Activated naive CD4-positive, alpha-beta T cell treated with anti-CD3 and anti-CD28 coated beads for 36 hours (primary cell): ENCODE data around the gene PIK3R1. TPM values are rescaled to one million over a fixed set of nuclear protein-coding genes. Genes with fewer than 3 reads are reported as not detected.

Source experiments
- CTCF ChIA-PET: fragments of 350-600 bp; sonication (Branson Sonifier 250); formaldehyde crosslinking; loops from one replicate; lab custom pipeline; 2021; ENCODE audit warnings: antibody characterized with exemption; lab: Charles Lee
- DNase-seq: peaks from one replicate; pipeline ENCODE4 v3.0.0-alpha.2; 2020
- H3K27ac Mint-ChIP-seq: one replicate; pipeline ENCODE4 v1.8.0; 2021; ENCODE audit warnings: mild to moderate bottlenecking, mixed read lengths
- H3K27me3 Mint-ChIP-seq: one replicate; pipeline ENCODE4 v1.8.0; 2021; ENCODE audit warnings: low read depth, mixed read lengths
- H3K36me3 Mint-ChIP-seq: one replicate; pipeline ENCODE4 v1.8.0; 2021; ENCODE audit warnings: low read depth, mixed read lengths
- H3K4me1 Mint-ChIP-seq: one replicate; pipeline ENCODE4 v1.8.0; 2021; ENCODE audit warnings: low read depth, mixed read lengths
- H3K4me3 Mint-ChIP-seq: one replicate; pipeline ENCODE4 v1.8.0; 2021; ENCODE audit warnings: mild to moderate bottlenecking, moderate library complexity, mixed read lengths
- H3K9me3 Mint-ChIP-seq: one replicate; pipeline ENCODE4 v1.8.0; 2021; ENCODE audit warnings: mixed read lengths
- intact Hi-C: fragments of 100-400 bp; cut with micrococcal nuclease; formaldehyde crosslinking; loops from one replicate; pipeline ENCODE4 v1.15.1; 2023
- total RNA-seq, 2 experiments: library from RNA; stranded (reverse); gene quantifications; one replicate each; pipeline ENCODE4 v1.2.3, GENCODE V29; 2021

The PIK3R1 gene
- total RNA-seq, 2 experiments from 2014 or later, result 28.5 to 31.4 TPM

DNA sequence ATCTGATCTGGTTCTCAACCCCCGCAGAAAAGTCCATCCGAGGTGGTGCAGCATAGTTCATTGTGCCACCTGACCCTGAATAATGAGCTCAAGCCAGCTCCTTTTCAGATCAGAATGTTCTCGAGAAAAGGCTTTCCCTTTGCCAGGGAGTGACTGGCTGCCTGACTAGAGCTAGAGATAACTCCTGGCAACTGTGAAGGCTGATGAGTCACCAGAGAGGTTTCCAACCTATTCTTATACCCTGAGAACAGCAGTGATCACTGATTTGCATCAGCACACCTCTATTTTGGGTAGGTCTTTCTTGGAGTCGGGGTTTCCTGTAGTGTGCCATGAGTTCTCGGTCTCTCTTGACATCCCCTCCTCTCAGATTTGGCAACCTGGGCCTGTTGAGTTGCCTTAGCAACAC, 127.9 kb downstream of the PIK3R1 start:
- Mint-ChIP-seq H3K27me3 (no peaks in the 10 kb centered on the region), H3K4me3 (no peak overlapping the region), H3K9me3 (peaks cover 2% of the 10 kb centered on the region)

DNA sequence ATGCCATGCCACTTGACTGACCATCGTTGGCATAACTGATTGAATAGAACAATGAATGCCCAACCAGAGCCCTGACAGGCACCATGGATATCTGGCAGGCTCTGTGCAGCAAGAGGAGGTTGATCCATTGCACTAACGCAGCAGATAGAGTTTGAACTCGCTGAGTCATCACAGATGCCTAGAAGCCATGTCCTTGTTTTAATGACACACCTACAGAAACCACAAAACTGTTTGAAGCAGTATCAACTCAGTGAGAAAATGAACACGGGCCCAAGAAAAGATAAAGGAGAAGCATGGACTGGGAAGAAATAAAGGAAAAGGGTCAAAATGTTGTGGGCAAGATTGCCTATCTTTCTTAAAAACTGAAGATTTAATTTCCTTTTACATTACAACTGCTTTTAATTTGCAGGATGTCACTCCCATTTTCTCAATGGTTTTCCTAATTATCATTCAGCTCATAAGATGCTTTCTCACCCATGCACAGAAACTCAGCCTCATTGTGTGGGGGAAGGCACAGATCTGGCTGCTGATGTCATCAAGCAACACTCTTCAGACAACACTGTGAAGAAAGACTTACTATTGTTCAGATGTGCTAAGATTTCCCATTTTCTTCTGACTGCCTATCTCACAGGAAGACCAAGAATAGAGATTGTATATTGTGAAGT, 129.0 kb downstream of the PIK3R1 start:
- CTCF ChIA-PET, result no interaction called here
- H3K27ac Mint-ChIP-seq, result peak overlapping the region; percentile 34
- no peaks in the 10 kb centered on the region for H3K36me3 Mint-ChIP-seq
- no peak overlapping the region for H3K4me3 Mint-ChIP-seq
- peaks cover 2% of the 10 kb centered on the region for H3K9me3 Mint-ChIP-seq
- DNase-seq, result peak; percentile 52
- peaks cover 25% of the 10 kb centered on the region for H3K4me1 Mint-ChIP-seq
- intact Hi-C loops, result loop anchor here (1.0 to 5.0 kb wide), 4 partner anchors 24 to 58 kb away; no protein-coding TSS in a partner anchor
- H3K27me3 Mint-ChIP-seq, result no peaks in the 10 kb centered on the region

More for the DNA sequence above, 127.9 kb downstream of the PIK3R1 start:
- DNase-seq, result peak; percentile 57
- no peak overlapping the region for H3K27ac Mint-ChIP-seq
- no peaks in the 10 kb centered on the region for H3K36me3 Mint-ChIP-seq
- intact Hi-C loops, result loop anchor here (1.0 to 5.0 kb wide), 4 partner anchors 41 to 121 kb away; no protein-coding TSS in a partner anchor
- peaks cover 25% of the 10 kb centered on the region for H3K4me1 Mint-ChIP-seq
- CTCF ChIA-PET, result interaction anchor here (1.1 kb wide), 1 partner anchor 41 kb away, joined by 4 read pairs; no protein-coding TSS in a partner anchor

DNA sequence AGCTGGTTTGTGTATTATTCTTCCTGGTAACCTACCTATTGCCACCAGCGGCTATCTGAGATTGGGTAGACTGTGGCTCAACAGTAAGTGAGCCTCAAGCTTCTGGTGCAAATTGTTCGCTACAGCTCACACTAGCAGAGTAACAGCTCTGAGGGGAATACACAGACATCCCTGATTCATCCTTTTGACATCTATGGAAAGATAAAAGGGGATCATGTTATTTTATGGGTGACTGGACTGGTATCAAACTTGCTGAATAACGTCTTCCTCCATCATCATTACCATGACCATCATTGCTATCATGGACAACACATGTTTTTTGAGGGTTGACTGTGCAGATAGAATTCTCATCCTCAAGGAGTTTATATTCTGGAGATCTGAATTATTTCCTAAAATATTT, 129.6 kb downstream of the PIK3R1 start:
- Mint-ChIP-seq H3K27ac (peak overlapping the region; percentile 34), H3K4me3 (no peak overlapping the region), H3K4me1 (peaks cover 25% of the 10 kb centered on the region), H3K9me3 (peaks cover 2% of the 10 kb centered on the region), H3K27me3 (no peaks in the 10 kb centered on the region), H3K36me3 (no peaks in the 10 kb centered on the region)
- CTCF ChIA-PET, result no interaction called here
- DNase-seq, result no peak
- intact Hi-C loops, result loop anchor here (2.0 kb wide), 2 partner anchors 24 to 30 kb away; no protein-coding TSS in a partner anchor

DNA sequence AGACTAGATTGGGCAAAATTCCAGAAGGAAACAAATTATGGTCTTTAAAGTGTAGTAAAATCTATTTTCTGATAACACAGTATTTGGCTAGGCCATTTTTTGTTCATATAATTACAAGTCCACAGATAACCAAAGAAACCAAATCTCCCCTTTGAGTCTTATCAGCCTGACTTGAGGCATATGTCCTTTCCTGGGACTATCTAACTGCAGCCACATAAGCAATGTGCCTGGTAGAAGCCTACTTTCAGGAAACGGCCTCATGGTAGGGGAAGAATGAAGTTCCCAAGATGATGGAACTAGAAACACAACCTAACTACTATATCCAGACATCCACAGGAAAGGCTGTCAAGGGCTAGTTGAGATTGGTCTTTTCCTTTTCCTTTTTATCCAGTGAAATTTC, 130.0 kb downstream of the PIK3R1 start:
- no peak for DNase-seq
- Mint-ChIP-seq H3K4me1 (peaks cover 25% of the 10 kb centered on the region), H3K4me3 (no peak overlapping the region), H3K9me3 (peaks cover 2% of the 10 kb centered on the region), H3K27ac (no peak overlapping the region), H3K27me3 (no peaks in the 10 kb centered on the region), H3K36me3 (no peaks in the 10 kb centered on the region)
- CTCF ChIA-PET, result interaction anchor here (0.6 kb wide), 1 partner anchor 546 kb away, joined by 3 read pairs; no protein-coding TSS in a partner anchor
- intact Hi-C loops, result loop anchor here (2.0 kb wide), 2 partner anchors 23 to 31 kb away; no protein-coding TSS in a partner anchor

DNA sequence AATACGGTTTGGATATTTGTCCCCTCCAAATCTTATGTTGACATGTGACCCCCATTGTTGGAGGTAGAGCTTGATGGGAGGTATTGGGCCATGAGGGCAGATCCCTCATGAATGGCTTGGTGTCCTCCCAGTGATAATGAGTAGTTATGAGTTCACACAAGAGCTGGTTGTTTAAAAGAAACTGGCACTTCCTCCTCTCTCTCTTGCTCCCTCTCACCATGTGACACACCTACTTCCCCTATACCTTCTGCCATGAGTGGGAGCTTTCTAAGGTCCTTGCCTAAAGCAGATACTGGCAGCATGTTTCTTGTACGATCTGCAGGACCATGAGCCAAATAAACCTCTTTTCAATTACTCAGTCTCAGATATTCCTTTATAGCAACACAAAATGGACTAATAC, 132.0 kb downstream of the PIK3R1 start:
- Mint-ChIP-seq H3K9me3 (peaks cover 2% of the 10 kb centered on the region), H3K4me1 (peaks cover 25% of the 10 kb centered on the region), H3K27ac (no peak overlapping the region), H3K27me3 (no peaks in the 10 kb centered on the region), H3K4me3 (no peak overlapping the region), H3K36me3 (no peaks in the 10 kb centered on the region)
- intact Hi-C loops, result no loop called here
- no peak for DNase-seq
- CTCF ChIA-PET, result interaction anchor here (1.4 kb wide), 1 partner anchor 61 kb away, joined by 5 read pairs; no protein-coding TSS in a partner anchor

DNA sequence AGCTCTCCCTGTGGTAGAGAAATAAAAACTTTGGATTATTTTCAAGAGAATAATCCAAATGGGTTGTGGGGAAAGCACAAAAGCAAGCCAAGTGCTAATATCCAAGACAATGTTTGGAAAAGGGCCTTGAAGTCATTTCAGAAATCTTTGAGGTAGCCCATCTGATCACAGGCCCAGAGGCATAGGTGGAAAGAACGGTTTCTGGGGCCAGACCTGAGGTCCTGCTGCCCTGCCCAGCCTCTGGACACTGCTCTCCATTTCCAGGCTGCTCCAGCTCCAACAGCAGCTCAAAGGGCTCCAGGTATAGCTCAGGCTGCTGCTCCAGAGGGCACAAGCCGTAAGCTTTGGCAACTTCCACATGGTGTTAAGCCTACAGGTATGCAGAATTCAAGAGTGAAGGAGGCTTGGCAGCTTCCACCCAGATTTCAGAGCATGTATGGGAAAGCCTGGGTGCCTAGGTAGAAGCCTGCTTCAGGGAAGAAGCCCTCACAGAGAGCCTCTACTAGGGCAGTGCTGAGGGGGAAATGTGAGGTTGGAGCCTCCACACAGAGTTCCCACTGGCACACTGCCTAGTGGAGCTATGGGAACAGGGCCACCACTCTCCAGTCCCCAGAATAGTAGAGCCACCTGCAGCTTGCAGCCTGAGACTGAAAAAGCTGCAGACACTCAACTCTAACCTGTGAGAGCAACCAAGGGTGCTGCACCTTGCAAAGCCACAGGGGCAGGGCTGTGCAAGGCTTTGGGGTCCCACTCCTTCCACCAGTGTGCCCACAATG, 133.1 kb downstream of the PIK3R1 start:
- H3K4me1 Mint-ChIP-seq, result peaks cover 17% of the 10 kb centered on the region
- DNase-seq, result no peak
- H3K27ac Mint-ChIP-seq, result no peak overlapping the region
- CTCF ChIA-PET, result no interaction called here
- H3K27me3 Mint-ChIP-seq, result no peaks in the 10 kb centered on the region
- no peak overlapping the region for H3K4me3 Mint-ChIP-seq
- peaks cover 2% of the 10 kb centered on the region for H3K9me3 Mint-ChIP-seq
- no peaks in the 10 kb centered on the region for H3K36me3 Mint-ChIP-seq
- intact Hi-C loops, result no loop called here

- H3K4me1 Mint-ChIP-seq, result peaks cover 2% of the 10 kb centered on the region
- no peak for DNase-seq
- H3K27me3 Mint-ChIP-seq, result no peaks in the 10 kb centered on the region
- no peaks in the 10 kb centered on the region for H3K36me3 Mint-ChIP-seq
- H3K4me3 Mint-ChIP-seq, result no peak overlapping the region
- peaks cover 2% of the 10 kb centered on the region for H3K9me3 Mint-ChIP-seq
- CTCF ChIA-PET, result no interaction called here
- no peak overlapping the region for H3K27ac Mint-ChIP-seq
- intact Hi-C loops, result no loop called here
Observed at GRCh38 chr5:68350176-68350575, 134.6 kb downstream of the PIK3R1 start.
